WTC11 (cell line): Measurements from ENCODE around the gene H19. TPM values are rescaled to one million over a fixed set of nuclear protein-coding genes. Genes with fewer than 3 reads are reported as not detected.

Experiments used
- ATAC-seq: fragments of 200-7000 bp; cut with Tn5 transposase; 2 replicates; pipeline ENCODE4 v1.10.0; 2021; ENCODE audit warnings: mild to moderate bottlenecking, moderate library complexity
- CTCF ChIA-PET: fragments of 300-600 bp; sonication (Branson Sonifier 250); formaldehyde crosslinking; loops from one replicate; lab custom pipeline; 2021; ENCODE audit warnings: antibody characterized with exemption; lab: Charles Lee
- POLR2A ChIA-PET: fragments of 350-600 bp; sonication (Branson Sonifier 250); formaldehyde crosslinking; loops from one replicate; lab custom pipeline; 2021; ENCODE audit warnings: antibody characterized with exemption; lab: Charles Lee
- DNase-seq: peaks from one replicate; pipeline ENCODE4 v3.0.0; 2021; ENCODE audit warnings: low spot score
- H3K27ac Mint-ChIP-seq: 2 replicates; pipeline ENCODE4 v1.8.0; 2021; ENCODE audit warnings: mixed read lengths
- H3K27me3 Mint-ChIP-seq: 2 replicates; pipeline ENCODE4 v1.8.0; 2021; ENCODE audit warnings: low read depth, mild to moderate bottlenecking, moderate library complexity, mixed read lengths
- H3K36me3 Mint-ChIP-seq: 2 replicates; pipeline ENCODE4 v1.8.0; 2021; ENCODE audit warnings: mixed read lengths
- H3K4me1 Mint-ChIP-seq: 2 replicates; pipeline ENCODE4 v1.8.0; 2022; ENCODE audit warnings: mixed read lengths
- H3K4me3 Mint-ChIP-seq: 2 replicates; pipeline ENCODE4 v1.8.0; 2021; ENCODE audit warnings: mild to moderate bottlenecking, moderate library complexity, mixed read lengths
- H3K9me3 Mint-ChIP-seq: 2 replicates; pipeline ENCODE4 v1.8.0; 2021; ENCODE audit warnings: mixed read lengths
- CBFB ChIP-seq: sonication (generic); formaldehyde crosslinking; IDR thresholded peaks from 2 replicates; pipeline ENCODE4 v1.8.1; 2022; ENCODE audit warnings: mild to moderate bottlenecking, low read depth, missing genetic modification reagents
- CTCF ChIP-seq: fragments of 200-600 bp; IDR thresholded peaks from 2 replicates; pipeline ENCODE4 v1.8.0; 2022; ENCODE audit warnings: antibody characterized with exemption
- ERG ChIP-seq: fragments of 250-450 bp; sonication (Bioruptor Pico); IDR thresholded peaks from 2 replicates; pipeline ENCODE4 v1.8.0; 2021; ENCODE audit warnings: mild to moderate bottlenecking
- GABPB1 ChIP-seq: sonication (generic); formaldehyde crosslinking; IDR thresholded peaks from 2 replicates; pipeline ENCODE4 v1.8.1; 2023; ENCODE audit warnings: mild to moderate bottlenecking, missing genetic modification reagents
- NFYB ChIP-seq: sonication (generic); formaldehyde crosslinking; conservative IDR thresholded peaks from 2 replicates; pipeline ENCODE4 v1.8.0; 2022; ENCODE audit warnings: low read depth, missing genetic modification reagents
- OVOL2 ChIP-seq: fragments of 250-450 bp; sonication (Bioruptor Pico); IDR thresholded peaks from 2 replicates; pipeline ENCODE4 v1.9.0; 2021; ENCODE audit warnings: mild to moderate bottlenecking, borderline replicate concordance
- PRDM15 ChIP-seq: sonication (generic); formaldehyde crosslinking; IDR thresholded peaks from 2 replicates; pipeline ENCODE4 v1.8.0; 2022; ENCODE audit warnings: missing genetic modification reagents
- SOX15 ChIP-seq: fragments of 250-450 bp; sonication (Bioruptor Pico); IDR thresholded peaks from 2 replicates; pipeline ENCODE4 v1.9.0; 2021; ENCODE audit warnings: mild to moderate bottlenecking
- SP1 ChIP-seq: sonication (generic); formaldehyde crosslinking; conservative IDR thresholded peaks from 2 replicates; pipeline ENCODE4 v1.8.1; 2022; ENCODE audit warnings: missing genetic modification reagents
- STAT6 ChIP-seq: sonication (generic); formaldehyde crosslinking; conservative IDR thresholded peaks from 2 replicates; pipeline ENCODE4 v1.8.1; 2023; ENCODE audit warnings: mild to moderate bottlenecking, low read depth, missing genetic modification reagents, moderate library complexity
- TEAD1 ChIP-seq: sonication (generic); formaldehyde crosslinking; IDR thresholded peaks from 2 replicates; pipeline ENCODE4 v1.8.0; 2022; ENCODE audit warnings: mild to moderate bottlenecking, missing genetic modification reagents
- ZNF219 ChIP-seq: sonication (generic); formaldehyde crosslinking; IDR thresholded peaks from 2 replicates; pipeline ENCODE4 v1.8.0; 2023; ENCODE audit warnings: missing genetic modification reagents, mild to moderate bottlenecking, borderline replicate concordance
- ZNF512 ChIP-seq: sonication (generic); formaldehyde crosslinking; IDR thresholded peaks from 2 replicates; pipeline ENCODE4 v1.8.1; 2022; ENCODE audit warnings: missing genetic modification reagents, borderline replicate concordance
- total RNA-seq: library from RNA; stranded (reverse); gene quantifications from 3 replicates; pipeline ENCODE4 v1.2.3, GENCODE V29; 2021

H19 gene
- total RNA-seq, 1 experiment from 2014 or later: 12.7 TPM

GRCh38 chr11:1988174-1988573 is 9.5 kb downstream of the H19 start (continued):
- TF ChIP-seq PRDM15 (no peak), TEAD1 (no peak), OVOL2 (CRISPR knock-in tag) (no peak), CBFB (CRISPR knock-in tag) (no peak), SOX15 (CRISPR knock-in tag) (no peak), ERG (CRISPR knock-in tag) (no peak)

- DNase-seq: no peak
- no peak for TF ChIP-seq CTCF
- TF ChIP-seq NFYB: no peak
- TF ChIP-seq SP1: no peak
- no peak for TF ChIP-seq STAT6 (CRISPR knock-in tag)
- TF ChIP-seq, all 79 proteins: peak for 0
- Mint-ChIP-seq H3K36me3 (no peaks in the 10 kb centered on the region), H3K27me3 (no peaks in the 10 kb centered on the region), H3K27ac (no peak overlapping the region), H3K4me3 (no peak overlapping the region), H3K9me3 (no peaks in the 10 kb centered on the region), H3K4me1 (no peaks in the 10 kb centered on the region)
- ChIA-PET CTCF (interaction anchor here (1.0 to 1.9 kb wide), 5 partner anchors 88 to 294 kb away, joined by 3 to 5 read pairs (median 3); no protein-coding TSS in a partner anchor), POLR2A (no interaction called here)
- ATAC-seq: no peak
Observed at GRCh38 chr11:1987024-1987423, 10.6 kb downstream of the H19 start.

GRCh38 chr11:1983601-1983961 is 14.1 kb downstream of the H19 start:
- no peaks in the 10 kb centered on the region for H3K27me3 Mint-ChIP-seq
- no peaks in the 10 kb centered on the region for H3K4me1 Mint-ChIP-seq
- POLR2A ChIA-PET: no interaction called here
- DNase-seq (no peak), ATAC-seq (no peak)
- no peaks in the 10 kb centered on the region for H3K9me3 Mint-ChIP-seq
- H3K27ac Mint-ChIP-seq: no peak overlapping the region
- H3K36me3 Mint-ChIP-seq: no peaks in the 10 kb centered on the region
- no peak overlapping the region for H3K4me3 Mint-ChIP-seq
- CTCF ChIA-PET: interaction anchor here (1.2 to 3.3 kb wide), 3 partner anchors 9 to 173 kb away, joined by 3 to 15 read pairs (median 6); no protein-coding TSS in a partner anchor
- TF ChIP-seq GABPB1: no peak
- no peak for TF ChIP-seq ZNF512 (CRISPR knock-in tag)
- no peak for TF ChIP-seq ZNF219 (CRISPR knock-in tag)
